ENCODE data around the gene KCNIP3. TPM values are rescaled to one million over a fixed set of nuclear protein-coding genes. Genes with fewer than 3 reads are reported as not detected.

Gene KCNIP3
- total RNA-seq, 2 experiments from 2014 or later: 0.52 TPM; not detected in 1

DNA sequence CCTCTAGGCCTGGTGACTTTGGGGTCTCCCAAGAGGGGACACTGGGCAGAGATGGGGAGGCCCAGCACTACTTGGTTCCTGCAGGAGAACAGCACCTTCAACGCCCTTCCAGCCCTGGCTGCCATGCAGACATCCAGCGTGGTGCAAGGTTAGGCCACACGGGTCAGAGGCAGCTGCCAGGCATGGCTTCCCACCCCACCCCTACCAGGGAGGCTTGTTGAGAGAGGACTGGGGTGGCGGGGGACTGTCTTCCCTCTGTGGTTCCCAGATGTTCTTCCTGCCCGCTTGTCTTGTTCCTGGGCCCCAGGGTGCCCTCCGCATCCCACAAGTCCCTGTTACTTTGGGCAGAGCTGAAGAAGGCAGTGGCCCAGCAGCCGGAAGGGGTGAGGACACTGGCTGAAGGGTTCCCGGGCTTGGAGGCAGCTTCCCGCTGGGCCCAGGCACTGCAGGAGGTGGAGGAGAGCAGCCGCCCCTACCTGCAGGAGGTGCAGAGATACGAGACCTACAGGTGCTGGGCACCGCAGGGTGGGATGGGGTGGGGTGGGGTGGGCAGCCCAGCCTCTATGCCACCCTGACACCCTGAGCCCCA, 18.4 kb upstream of the KCNIP3 start:
- ChIA-PET POLR2A (no interaction called here), CTCF (no interaction called here)
- H3K4me3 Mint-ChIP-seq: no peak overlapping the region
- H3K27me3 Mint-ChIP-seq: no peaks in the 10 kb centered on the region
- Histone ChIP-seq H3K27me3 (ENCODE audit: control insufficient read depth in 1 of 2, insufficient read depth in 2 of 2, low read length in 2 of 2) (no peaks in the 10 kb centered on the region), H3K4me3 (ENCODE audit: low read length) (no peak overlapping the region), H3K27ac (ENCODE audit: low read depth in 1 of 2, low read length in 2 of 2) (no peak overlapping the region), H3K36me3 (ENCODE audit: insufficient read depth, low read length) (no peaks in the 10 kb centered on the region), H3K4me1 (ENCODE audit: insufficient read depth, low read length) (no peaks in the 10 kb centered on the region), H3K9me3 (ENCODE audit: control insufficient read depth in 1 of 2, insufficient read depth in 1 of 2, low read length in 2 of 2) (peaks cover 0 to 4% of the 10 kb centered on the region in 2 experiments)
- H3K4me1 Mint-ChIP-seq (ENCODE audit: low read depth): no peaks in the 10 kb centered on the region
- no peak for ATAC-seq (ENCODE audit: poor library complexity)
- no peaks in the 10 kb centered on the region for H3K36me3 Mint-ChIP-seq (ENCODE audit: low read depth)
- no peak overlapping the region for H3K27ac Mint-ChIP-seq
- DNase-seq: no peak
- no peaks in the 10 kb centered on the region for H3K9me3 Mint-ChIP-seq
- TF ChIP-seq, protein P1, sequence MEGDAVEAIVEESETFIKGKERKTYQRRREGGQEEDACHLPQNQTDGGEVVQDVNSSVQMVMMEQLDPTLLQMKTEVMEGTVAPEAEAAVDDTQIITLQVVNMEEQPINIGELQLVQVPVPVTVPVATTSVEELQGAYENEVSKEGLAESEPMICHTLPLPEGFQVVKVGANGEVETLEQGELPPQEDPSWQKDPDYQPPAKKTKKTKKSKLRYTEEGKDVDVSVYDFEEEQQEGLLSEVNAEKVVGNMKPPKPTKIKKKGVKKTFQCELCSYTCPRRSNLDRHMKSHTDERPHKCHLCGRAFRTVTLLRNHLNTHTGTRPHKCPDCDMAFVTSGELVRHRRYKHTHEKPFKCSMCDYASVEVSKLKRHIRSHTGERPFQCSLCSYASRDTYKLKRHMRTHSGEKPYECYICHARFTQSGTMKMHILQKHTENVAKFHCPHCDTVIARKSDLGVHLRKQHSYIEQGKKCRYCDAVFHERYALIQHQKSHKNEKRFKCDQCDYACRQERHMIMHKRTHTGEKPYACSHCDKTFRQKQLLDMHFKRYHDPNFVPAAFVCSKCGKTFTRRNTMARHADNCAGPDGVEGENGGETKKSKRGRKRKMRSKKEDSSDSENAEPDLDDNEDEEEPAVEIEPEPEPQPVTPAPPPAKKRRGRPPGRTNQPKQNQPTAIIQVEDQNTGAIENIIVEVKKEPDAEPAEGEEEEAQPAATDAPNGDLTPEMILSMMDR (IDR thresholded peaks at IDR 0.05): no peak
- intact Hi-C loops (cut with DNase I, micrococcal nuclease): no loop called here

DNA sequence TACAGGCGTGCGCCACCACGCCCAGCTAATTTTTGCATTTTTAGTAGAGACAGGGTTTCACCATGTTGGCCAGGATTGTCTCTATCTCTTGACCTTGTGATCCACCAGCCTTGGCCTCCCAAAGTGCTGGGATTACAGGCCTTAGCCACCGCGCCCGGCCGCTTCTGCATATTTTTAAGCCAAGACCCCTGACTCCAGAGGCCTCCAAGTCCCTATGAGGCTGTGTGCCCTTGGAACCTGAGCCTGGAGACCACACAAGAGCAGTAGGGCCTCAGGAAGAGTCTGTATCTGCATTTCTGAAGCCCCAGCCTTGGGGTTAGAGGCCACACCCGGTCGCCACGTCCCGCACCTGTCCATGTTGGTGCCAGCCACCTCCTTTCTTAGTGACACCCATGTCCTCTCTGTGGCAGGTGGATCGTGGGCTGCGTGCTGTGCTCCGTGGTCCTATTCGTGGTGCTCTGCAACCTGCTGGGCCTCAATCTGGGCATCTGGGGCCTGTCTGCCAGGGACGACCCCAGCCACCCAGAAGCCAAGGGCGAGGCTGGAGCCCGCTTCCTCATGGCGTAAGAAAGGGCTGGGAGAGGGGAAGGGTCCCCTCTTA, 17.6 kb upstream of the KCNIP3 start:
- Mint-ChIP-seq H3K4me1 (ENCODE audit: low read depth) (no peaks in the 10 kb centered on the region), H3K4me3 (no peak overlapping the region), H3K9me3 (no peaks in the 10 kb centered on the region), H3K27ac (no peak overlapping the region), H3K27me3 (no peaks in the 10 kb centered on the region), H3K36me3 (ENCODE audit: low read depth) (no peaks in the 10 kb centered on the region)
- DNase-seq (no peak), ATAC-seq (ENCODE audit: poor library complexity) (no peak)
- POLR2A ChIA-PET: no interaction called here
- Histone ChIP-seq H3K36me3 (ENCODE audit: insufficient read depth, low read length) (no peaks in the 10 kb centered on the region), H3K27ac (ENCODE audit: low read depth in 1 of 2, low read length in 2 of 2) (no peak overlapping the region), H3K9me3 (ENCODE audit: control insufficient read depth in 1 of 2, insufficient read depth in 1 of 2, low read length in 2 of 2) (peaks cover 0 to 4% of the 10 kb centered on the region in 2 experiments), H3K4me3 (ENCODE audit: low read length) (no peak overlapping the region), H3K4me1 (ENCODE audit: insufficient read depth, low read length) (no peaks in the 10 kb centered on the region), H3K27me3 (ENCODE audit: control insufficient read depth in 1 of 2, insufficient read depth in 2 of 2, low read length in 2 of 2) (no peaks in the 10 kb centered on the region)
- intact Hi-C loops (cut with DNase I, micrococcal nuclease): no loop called here
- TF ChIP-seq, protein P1 (IDR thresholded peaks at IDR 0.05): no peak
- CTCF ChIA-PET: no interaction called here

- no peaks in the 10 kb centered on the region for H3K9me3 Mint-ChIP-seq
- Histone ChIP-seq H3K27me3 (ENCODE audit: control insufficient read depth in 1 of 2, insufficient read depth in 2 of 2, low read length in 2 of 2) (no peaks in the 10 kb centered on the region), H3K36me3 (ENCODE audit: insufficient read depth, low read length) (no peaks in the 10 kb centered on the region), H3K4me3 (ENCODE audit: low read length) (no peak overlapping the region), H3K4me1 (ENCODE audit: insufficient read depth, low read length) (no peaks in the 10 kb centered on the region), H3K27ac (ENCODE audit: low read depth in 1 of 2, low read length in 2 of 2) (no peak overlapping the region), H3K9me3 (ENCODE audit: control insufficient read depth in 1 of 2, insufficient read depth in 1 of 2, low read length in 2 of 2) (peaks cover 0 to 2% of the 10 kb centered on the region in 2 experiments)
- TF ChIP-seq, protein P1 (IDR thresholded peaks at IDR 0.05): no peak
- ATAC-seq (ENCODE audit: poor library complexity) (no peak), DNase-seq (no peak)
- intact Hi-C loops (cut with DNase I, micrococcal nuclease): no loop called here
- no peaks in the 10 kb centered on the region for H3K36me3 Mint-ChIP-seq (ENCODE audit: low read depth)
- no peaks in the 10 kb centered on the region for H3K4me1 Mint-ChIP-seq (ENCODE audit: low read depth)
- ChIA-PET CTCF (no interaction called here), POLR2A (no interaction called here)
- no peak overlapping the region for H3K27ac Mint-ChIP-seq
- H3K27me3 Mint-ChIP-seq: no peaks in the 10 kb centered on the region
- no peak overlapping the region for H3K4me3 Mint-ChIP-seq
Observed at GRCh38 chr2:95281071-95281470, 16.1 kb upstream of the KCNIP3 start.

Data from CD4-positive, alpha-beta T cell (primary cell).